HG03045 (cell line): ENCODE results near the gene DNAJC17.
A peak's percentile ranks its signal among the peaks of the same experiment; 100 is the strongest.

Source experiments
- ATAC-seq: cut with Tn5 transposase; IDR thresholded peaks from one replicate; pipeline ENCODE4 v1.9.1; 2021; ENCODE audit warnings: mild to moderate bottlenecking, moderate library complexity; ENCODE audit not compliant: unreplicated experiment

DNAJC17 gene

GRCh38 chr15:40807028-40807887, at the start of gene DNAJC17, which contains the start of gene ZFYVE19:
TSS of gene DNAJC17 (minus strand) at chr15:40807473. CDS start at chr15:40807446, 27 bp downstream.
TSS of gene ZFYVE19 (plus strand) at chr15:40807089. CDS start at chr15:40807590, 501 bp downstream.
- peak; percentile 95 for ATAC-seq

GRCh38 chr15:40856746-40857145, 49.5 kb upstream of the DNAJC17 start:
- ATAC-seq: no peak

- ATAC-seq: no peak
Observed at GRCh38 chr15:40855706-40856234, 48.5 kb upstream of the DNAJC17 start.

GRCh38 chr15:40854161-40854560, 46.9 kb upstream of the DNAJC17 start:
- ATAC-seq: no peak

GRCh38 chr15:40853241-40853890, 46.1 kb upstream of the DNAJC17 start:
- ATAC-seq: no peak

- no peak for ATAC-seq
Observed at GRCh38 chr15:40852529-40852928, 45.3 kb upstream of the DNAJC17 start.

GRCh38 chr15:40850576-40851112, 43.4 kb upstream of the DNAJC17 start:
- ATAC-seq: no peak

GRCh38 chr15:40847223-40847961, 40.1 kb upstream of the DNAJC17 start:
- ATAC-seq: peak; percentile 54

GRCh38 chr15:40846841-40847222, 39.6 kb upstream of the DNAJC17 start:
- peak; percentile 17 for ATAC-seq

GRCh38 chr15:40845511-40846284, 38.4 kb upstream of the DNAJC17 start:
- ATAC-seq: no peak

GRCh38 chr15:40845036-40845435, 37.8 kb upstream of the DNAJC17 start:
- ATAC-seq: no peak

- no peak for ATAC-seq
Observed at GRCh38 chr15:40844696-40845030, 37.4 kb upstream of the DNAJC17 start.

GRCh38 chr15:40843885-40844695, 36.8 kb upstream of the DNAJC17 start, which contains the start of gene SPINT1:
TSS of gene SPINT1 (plus strand) at chr15:40844048. CDS start at chr15:40844555, 507 bp downstream.
- ATAC-seq: no peak

GRCh38 chr15:40843261-40843884, 36.1 kb upstream of the DNAJC17 start:
- no peak for ATAC-seq

GRCh38 chr15:40841741-40842140, 34.5 kb upstream of the DNAJC17 start:
- ATAC-seq: no peak

- ATAC-seq: no peak
Observed at GRCh38 chr15:40838756-40839155, 31.5 kb upstream of the DNAJC17 start.

GRCh38 chr15:40836020-40836419, 28.7 kb upstream of the DNAJC17 start:
- ATAC-seq: no peak

- no peak for ATAC-seq
Observed at GRCh38 chr15:40832903-40833302, 25.6 kb upstream of the DNAJC17 start.

- no peak for ATAC-seq
Observed at GRCh38 chr15:40831861-40832260, 24.6 kb upstream of the DNAJC17 start.
